SW 1271 (cell line): ENCODE measurements around the gene UBA52.
A peak's percentile ranks its signal among the peaks of the same experiment; 100 is the strongest.
"Not testable (repeated sequence)": the region's sequence is repeated elsewhere in the genome, so short reads cannot be mapped to it uniquely, and the experiment has no call there.

Experiments used
- DNase-seq, 2 experiments: peaks; one replicate each; lab custom pipeline; 2025; lab: John Stamatoyannopoulos, UW

UBA52 gene

DNA sequence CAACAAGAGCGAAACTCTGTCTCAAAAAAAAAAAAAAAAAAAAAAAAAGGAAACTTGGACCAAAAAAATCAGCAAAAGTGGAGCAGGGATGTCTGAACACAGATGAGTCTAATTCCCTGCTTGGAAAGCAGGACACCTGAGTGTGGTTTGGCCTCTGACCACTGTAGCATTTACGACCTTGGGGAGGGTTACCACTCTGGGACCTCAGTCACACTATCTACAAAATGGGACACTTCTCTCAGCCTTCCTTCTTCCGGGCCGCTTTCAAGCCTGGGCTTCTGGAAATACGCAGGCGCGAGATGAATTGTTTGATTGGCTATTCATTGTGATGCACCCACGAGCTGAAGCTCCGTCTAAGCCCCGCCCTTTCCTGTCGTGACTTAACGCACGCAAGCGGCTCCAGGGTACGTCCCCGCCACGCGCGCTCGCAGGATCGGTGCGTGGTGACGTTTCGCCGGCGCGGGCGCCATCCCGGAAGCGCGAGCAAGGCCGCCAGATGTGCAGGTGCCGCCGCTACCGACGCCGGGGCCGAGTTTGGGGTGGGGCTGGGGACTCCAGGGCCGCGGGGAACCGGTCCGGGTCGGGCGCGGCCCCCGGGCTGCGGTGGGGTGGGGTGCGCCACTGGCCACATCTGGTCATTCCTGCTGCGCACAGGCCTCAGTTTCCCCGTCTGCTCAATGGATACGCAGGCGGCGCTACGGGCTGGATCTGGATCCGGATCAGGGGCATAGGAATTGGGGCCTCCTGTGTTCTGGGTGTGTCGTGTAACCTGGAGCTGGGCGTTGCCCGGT lies 14.1 kb upstream of the UBA52 start, which contains the start of gene KXD1:
TSS of gene KXD1 (plus strand) at position 460 of the 791 bp plus-strand sequence. CDS start 4,187 bp downstream, outside the sequence.
- peak; percentile 94 to 98 for DNase-seq

GRCh38 chr19:18558202-18558555 lies 13.5 kb upstream of the UBA52 start:
- DNase-seq, result no peak

GRCh38 chr19:18558604-18559003 lies 13.1 kb upstream of the UBA52 start:
- DNase-seq, result no peak

GRCh38 chr19:18559685-18560084 lies 12.0 kb upstream of the UBA52 start:
- DNase-seq, result no peak

DNA sequence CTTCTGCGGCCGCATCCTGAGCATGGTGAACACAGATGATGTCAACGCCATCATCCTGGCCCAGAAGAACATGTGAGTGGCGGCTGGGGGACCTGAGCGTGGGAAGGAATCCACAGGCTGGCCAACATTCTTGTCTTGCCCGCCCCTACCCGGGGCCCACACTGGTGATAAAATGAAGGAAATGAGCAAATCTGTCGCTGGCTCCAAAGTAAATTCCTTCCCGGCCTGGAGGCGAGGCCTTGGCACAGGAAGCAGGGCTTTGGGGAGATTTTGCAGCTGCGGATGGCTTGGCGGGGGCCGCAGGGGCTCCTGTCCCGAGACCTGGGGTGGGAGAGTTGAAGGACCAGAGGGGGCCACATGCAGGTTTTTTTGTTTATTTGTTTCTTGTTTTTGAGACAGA lies 9.6 kb upstream of the UBA52 start:
- no peak for DNase-seq

GRCh38 chr19:18566953-18567352 lies 4.7 kb upstream of the UBA52 start:
- DNase-seq, result no peak

DNA sequence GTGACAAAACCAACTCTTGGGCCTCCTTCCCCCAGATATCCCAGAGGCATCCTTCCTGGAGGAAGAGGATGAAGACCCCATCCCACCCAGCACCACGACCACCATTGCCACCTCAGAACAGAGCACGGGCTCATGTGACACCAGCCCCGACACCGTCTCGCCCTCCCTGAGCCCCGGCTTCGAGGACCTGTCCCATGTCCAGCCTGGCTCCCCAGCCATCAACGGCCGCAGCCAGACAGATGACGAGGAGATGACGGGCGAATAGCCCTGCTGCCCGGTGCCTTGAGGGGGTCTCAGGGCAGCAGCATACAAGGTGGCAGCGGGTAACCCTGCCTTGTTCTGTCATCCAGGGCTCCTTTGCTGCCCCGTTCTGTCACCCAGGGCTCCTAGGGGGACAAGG lies 3.3 kb upstream of the UBA52 start:
- no peak for DNase-seq

- no peak for DNase-seq
These were observed 3.1 kb downstream of the UBA52 start for GRCh38 chr19:18574691-18575291.

- DNase-seq, result no peak
These were observed 4.7 kb downstream of the UBA52 start for GRCh38 chr19:18576383-18576782.

GRCh38 chr19:18577365-18577914 lies 5.8 kb downstream of the UBA52 start:
- DNase-seq, result no peak

DNA sequence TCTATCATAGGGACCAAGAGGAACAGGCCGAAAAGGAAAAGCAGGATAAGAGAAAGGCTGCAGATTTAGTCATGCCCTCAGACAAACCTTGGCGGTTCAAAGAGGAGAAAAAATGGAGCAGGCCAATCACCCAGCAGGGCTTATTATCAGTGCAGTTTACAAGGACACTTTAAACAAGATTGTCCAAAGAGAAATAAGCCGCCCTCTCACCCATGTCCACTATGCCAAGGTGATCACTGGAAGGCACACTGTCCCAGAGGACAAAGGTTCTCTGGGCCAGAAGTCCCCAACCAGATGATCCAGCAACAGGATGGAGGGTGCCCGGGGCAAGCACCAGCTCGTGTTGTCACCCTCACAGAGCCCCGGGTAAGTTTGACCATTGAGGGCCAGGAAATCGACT lies 8.7 kb downstream of the UBA52 start:
- no peak for DNase-seq

DNA sequence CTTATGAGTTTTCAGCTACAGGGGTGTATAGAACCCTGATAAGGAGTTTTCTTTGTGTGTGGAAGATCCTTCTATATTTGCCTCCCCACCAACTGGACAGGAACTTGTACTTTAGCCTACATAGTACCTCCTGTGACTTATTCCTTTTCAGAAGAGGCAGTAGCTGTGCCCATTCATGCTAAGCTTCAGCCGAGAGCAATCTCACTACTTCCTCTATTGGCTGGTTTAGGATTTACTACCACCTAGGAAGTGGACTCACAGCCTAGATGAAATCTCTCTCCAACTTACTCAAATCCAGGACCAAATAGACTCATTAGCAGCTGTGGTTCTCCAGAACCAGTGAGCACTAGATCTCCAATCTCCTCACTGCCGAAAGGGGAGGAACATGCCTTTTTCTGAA lies 14.6 kb downstream of the UBA52 start:
- DNase-seq, result no peak

DNA sequence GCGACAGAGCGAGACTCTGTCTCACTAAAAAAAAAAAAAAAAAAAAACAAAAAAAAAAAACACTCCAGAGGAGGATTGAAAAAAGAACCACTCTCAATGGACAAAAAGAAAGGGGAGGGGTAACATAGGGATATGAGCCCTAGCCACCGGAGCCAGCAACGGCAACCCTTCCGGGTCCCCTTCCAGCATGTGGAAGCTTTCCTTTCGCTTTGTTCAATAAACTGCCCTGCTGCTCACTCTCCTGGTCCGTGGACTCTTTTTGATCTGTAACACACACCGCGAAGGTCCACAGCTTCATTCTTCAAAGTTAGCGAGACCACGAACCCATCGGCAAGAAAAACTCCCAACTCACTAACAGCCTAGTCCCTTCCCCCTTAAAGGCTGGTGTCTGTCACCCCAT lies 15.9 kb downstream of the UBA52 start:
- DNase-seq, result no peak

DNA sequence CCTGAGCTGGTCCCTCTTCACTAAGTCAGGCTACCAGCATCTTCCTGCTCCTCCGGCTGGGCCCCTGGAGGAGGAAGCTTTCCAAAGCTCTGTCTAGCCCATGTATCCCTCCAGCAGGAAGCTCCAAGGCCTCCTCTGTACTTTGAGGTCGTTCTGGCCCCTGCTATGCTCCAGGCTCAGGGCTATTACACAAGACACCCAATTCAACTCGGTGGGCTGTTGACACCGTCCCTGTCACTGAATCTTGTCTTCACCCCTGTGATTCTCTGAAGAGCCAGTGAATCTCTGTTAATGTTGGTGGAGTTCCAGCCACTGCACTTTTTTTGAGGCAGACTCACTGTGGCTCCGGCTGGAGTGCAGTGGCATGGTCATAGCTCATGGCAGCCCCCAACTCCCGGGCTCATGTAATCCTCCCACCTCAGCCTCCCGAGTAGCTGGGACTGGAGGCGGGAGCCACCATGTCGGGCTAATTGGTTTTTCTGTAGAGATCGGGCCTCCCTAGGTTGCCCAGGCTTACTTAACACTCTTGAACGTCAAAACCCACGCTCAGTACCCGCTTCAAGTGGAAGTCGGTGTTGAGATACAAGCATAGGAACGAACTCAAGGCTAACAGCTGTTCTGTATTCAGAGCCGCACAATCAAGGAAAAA lies 16.4 kb downstream of the UBA52 start:
- DNase-seq, result no peak

- DNase-seq, result peak; percentile 32 to 70
These were observed 17.1 kb downstream of the UBA52 start, which contains the start of gene REX1BD for GRCh38 chr19:18588611-18589379. REX1BD (plus strand) TSS chr19:18588798; CDS start chr19:18588802, 4 bp downstream.

- peak; percentile 56 to 80 for DNase-seq
These were observed 18.0 kb downstream of the UBA52 start for GRCh38 chr19:18589380-18590272.

DNA sequence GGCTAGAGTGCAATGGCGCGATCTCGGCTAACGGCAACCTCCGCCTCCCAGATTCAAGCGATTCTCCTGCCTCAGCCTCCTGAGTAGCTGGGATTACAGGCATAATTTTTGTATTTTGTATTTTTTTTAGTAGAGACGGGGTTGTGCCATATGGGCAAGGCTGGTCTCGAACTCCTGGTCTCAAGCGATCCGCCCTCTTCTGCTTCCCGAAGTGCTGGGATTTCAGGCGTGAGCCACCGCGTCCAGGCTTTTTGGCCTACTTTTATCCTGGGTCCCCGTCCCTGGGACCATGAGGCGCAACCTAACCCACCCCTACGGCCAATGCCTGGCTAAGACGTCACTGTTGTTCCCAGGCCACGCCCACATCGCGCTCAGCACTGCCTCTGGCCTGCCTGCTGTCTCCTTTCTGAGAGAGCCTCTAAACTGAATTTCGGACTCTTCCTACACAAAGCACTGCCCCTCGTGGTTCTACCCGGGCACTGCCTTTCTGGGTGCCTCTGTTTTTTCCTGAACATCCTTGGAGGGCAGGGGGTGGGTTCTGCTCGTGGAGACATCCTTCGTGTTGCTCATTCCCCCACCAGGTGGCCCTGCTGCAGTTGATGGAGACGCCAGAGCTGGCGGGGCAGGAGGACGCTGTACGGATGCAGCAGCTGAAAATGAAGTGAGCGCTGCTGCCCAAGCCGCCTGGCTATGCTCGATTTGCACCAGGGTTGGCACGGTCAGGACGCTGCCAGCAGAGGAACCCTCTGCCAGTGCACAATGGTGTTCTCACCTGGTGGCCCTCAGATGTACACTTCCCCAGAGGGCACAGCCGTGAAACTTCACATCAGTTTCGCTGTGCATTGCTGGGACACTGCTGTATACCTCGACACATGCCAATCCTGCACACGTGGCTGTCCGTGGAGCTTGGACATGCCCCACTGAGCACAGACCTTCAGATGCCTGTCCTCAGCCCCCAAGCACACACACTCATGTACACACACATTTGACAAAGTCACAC lies 18.9 kb downstream of the UBA52 start:
- peak; percentile 93 to 96 for DNase-seq

DNA sequence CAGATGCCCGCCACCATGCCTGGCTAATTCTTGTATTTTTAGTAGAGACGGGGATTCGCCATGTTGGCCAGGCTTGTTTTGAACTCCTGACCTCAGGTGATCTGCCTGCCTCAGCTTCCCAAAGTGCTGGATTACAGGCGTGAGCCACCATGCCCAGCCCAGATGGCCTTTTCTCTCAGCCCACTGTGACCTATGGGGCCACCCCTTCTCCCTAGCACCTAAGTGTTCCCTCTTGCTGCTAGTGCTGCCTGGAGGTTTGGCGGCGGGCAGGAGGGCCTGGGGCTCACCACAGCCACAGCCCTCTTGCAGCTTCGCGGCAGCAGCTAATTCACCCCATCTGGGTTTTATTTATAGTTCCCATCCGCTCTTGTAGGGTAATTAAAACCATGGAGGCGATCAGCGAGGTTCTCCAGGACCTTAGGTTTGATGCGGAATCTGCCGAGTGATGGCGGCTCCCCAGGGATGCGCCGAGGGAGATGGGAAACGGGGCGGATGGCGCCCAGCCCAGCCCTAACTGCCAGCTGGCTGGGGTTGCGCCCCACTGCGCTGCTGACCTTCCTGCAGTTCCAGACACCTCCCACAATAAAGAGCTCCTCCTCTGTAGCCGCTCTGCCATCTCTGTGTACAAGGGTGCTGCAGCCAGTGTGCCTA lies 20.2 kb downstream of the UBA52 start:
- DNase-seq, result no peak

GRCh38 chr19:18592732-18593131 lies 21.1 kb downstream of the UBA52 start:
- not testable (repeated sequence) for DNase-seq
